ENCODE data around the gene ZNF518A.
"Not testable (repeated sequence)": the region's sequence is repeated elsewhere in the genome, so short reads cannot be mapped to it uniquely, and the experiment has no call there.

DNA sequence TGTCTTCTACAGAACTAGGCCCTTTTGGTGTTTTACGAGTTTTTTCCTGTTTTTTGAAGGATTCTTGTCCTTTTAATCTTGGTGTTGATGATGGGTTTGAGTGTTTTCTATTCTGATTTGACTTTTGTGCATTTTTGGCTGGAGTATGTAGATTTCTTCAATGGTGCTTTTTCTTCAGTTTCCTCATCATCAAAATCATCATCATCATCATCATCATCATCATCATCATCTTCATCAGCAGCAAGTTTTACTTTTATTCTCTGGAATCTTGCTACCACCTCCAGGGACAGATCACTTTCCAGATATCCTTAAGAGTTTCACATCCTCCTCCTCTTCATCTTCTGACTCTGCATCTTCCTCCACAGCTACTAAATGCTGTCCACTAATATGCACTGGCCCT is 59.4 kb downstream of the ZNF518A start:
- TF ChIP-seq, protein P1, sequence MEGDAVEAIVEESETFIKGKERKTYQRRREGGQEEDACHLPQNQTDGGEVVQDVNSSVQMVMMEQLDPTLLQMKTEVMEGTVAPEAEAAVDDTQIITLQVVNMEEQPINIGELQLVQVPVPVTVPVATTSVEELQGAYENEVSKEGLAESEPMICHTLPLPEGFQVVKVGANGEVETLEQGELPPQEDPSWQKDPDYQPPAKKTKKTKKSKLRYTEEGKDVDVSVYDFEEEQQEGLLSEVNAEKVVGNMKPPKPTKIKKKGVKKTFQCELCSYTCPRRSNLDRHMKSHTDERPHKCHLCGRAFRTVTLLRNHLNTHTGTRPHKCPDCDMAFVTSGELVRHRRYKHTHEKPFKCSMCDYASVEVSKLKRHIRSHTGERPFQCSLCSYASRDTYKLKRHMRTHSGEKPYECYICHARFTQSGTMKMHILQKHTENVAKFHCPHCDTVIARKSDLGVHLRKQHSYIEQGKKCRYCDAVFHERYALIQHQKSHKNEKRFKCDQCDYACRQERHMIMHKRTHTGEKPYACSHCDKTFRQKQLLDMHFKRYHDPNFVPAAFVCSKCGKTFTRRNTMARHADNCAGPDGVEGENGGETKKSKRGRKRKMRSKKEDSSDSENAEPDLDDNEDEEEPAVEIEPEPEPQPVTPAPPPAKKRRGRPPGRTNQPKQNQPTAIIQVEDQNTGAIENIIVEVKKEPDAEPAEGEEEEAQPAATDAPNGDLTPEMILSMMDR (IDR thresholded peaks at IDR 0.05): not testable (repeated sequence)
- TF ChIP-seq ZFX (IDR thresholded peaks at IDR 0.05; ENCODE audit: borderline replicate concordance): not testable (repeated sequence)

Measured in 22Rv1 (cell line).